ENCODE data around the gene TINAGL1. TPM values are rescaled to one million over a fixed set of nuclear protein-coding genes. Genes with fewer than 3 reads are reported as not detected.

TINAGL1 gene
- polyA plus RNA-seq, 2 of the 4 experiments (the other 2 are of a cell fraction), result 0.22 to 0.88 TPM

DNA sequence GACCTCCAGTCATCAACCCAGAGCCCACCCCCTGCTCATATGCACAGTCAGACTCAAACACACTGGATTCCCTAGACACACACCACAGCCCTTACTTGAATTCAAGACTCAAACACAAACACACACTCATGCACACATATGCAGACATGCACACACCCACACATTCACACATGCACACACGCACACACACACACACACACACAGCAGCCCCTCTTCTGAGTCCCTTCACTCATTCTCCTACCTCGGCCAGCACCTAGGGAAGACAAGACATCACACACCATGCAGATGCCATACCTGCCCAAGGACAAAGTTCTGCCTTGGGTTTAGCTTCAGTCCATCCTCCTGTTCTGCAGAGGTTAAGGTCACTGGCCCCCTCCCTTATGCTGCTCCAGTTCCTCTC is 39.6 kb downstream of the TINAGL1 start:
- ChIA-PET CTCF (no interaction called here), POLR2A (no interaction called here)
- TF ChIP-seq JUN (IDR thresholded peaks at IDR 0.05) (no peak), POLR2A (IDR thresholded peaks at IDR 0.05; ENCODE audit: low read length) (no peak), ESRRA (IDR thresholded peaks at IDR 0.05; ENCODE audit: borderline replicate concordance, low read length) (no peak), EP300 (IDR thresholded peaks at IDR 0.05) (no peak), FOXS1 (CRISPR knock-in tag; IDR thresholded peaks at IDR 0.05) (no peak), ZSCAN20 (CRISPR knock-in tag; IDR thresholded peaks at IDR 0.05) (no peak), NFE2L2 (conservative IDR thresholded peaks at IDR 0.05; ENCODE audit: low read length) (no peak), CEBPB (IDR thresholded peaks at IDR 0.05) (no peak), RARB (CRISPR knock-in tag; IDR thresholded peaks at IDR 0.05) (no peak), ZFP36 (IDR thresholded peaks at IDR 0.05; ENCODE audit: borderline replicate concordance, partially characterized antibody) (no peak), FOSB (CRISPR knock-in tag; IDR thresholded peaks at IDR 0.05) (no peak), MAX (IDR thresholded peaks at IDR 0.05) (no peak), MAFK (IDR thresholded peaks at IDR 0.05; ENCODE audit: partially characterized antibody) (no peak), EHMT2 (IDR thresholded peaks at IDR 0.05; ENCODE audit: low read depth) (no peak), MAZ (IDR thresholded peaks at IDR 0.05; ENCODE audit: borderline replicate concordance, low read depth, low read length) (no peak), HDAC2 (IDR thresholded peaks at IDR 0.05) (no peak), CBX2 (IDR thresholded peaks at IDR 0.05; ENCODE audit: borderline replicate concordance, low read depth) (no peak), RFX5 (IDR thresholded peaks at IDR 0.05) (no peak)
- TF ChIP-seq, protein P1, sequence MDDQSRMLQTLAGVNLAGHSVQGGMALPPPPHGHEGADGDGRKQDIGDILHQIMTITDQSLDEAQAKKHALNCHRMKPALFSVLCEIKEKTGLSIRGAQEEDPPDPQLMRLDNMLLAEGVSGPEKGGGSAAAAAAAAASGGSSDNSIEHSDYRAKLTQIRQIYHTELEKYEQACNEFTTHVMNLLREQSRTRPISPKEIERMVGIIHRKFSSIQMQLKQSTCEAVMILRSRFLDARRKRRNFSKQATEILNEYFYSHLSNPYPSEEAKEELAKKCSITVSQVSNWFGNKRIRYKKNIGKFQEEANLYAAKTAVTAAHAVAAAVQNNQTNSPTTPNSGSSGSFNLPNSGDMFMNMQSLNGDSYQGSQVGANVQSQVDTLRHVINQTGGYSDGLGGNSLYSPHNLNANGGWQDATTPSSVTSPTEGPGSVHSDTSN (IDR thresholded peaks at IDR 0.05), result no peak
- TF ChIP-seq, protein P2, sequence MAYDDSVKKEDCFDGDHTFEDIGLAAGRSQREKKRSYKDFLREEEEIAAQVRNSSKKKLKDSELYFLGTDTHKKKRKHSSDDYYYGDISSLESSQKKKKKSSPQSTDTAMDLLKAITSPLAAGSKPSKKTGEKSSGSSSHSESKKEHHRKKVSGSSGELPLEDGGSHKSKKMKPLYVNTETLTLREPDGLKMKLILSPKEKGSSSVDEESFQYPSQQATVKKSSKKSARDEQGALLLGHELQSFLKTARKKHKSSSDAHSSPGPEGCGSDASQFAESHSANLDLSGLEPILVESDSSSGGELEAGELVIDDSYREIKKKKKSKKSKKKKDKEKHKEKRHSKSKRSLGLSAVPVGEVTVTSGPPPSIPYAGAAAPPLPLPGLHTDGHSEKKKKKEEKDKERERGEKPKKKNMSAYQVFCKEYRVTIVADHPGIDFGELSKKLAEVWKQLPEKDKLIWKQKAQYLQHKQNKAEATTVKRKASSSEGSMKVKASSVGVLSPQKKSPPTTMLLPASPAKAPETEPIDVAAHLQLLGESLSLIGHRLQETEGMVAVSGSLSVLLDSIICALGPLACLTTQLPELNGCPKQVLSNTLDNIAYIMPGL (CRISPR knock-in tag; IDR thresholded peaks at IDR 0.05; ENCODE audit: borderline replicate concordance), result no peak
- 82% methylated on average over 2 of the region's 2 CpGs for WGBS (ENCODE audit: missing lambda C conversion rate)
- DNase-seq (ENCODE audit: low read depth in 1 of 2, low spot score in 1 of 2) (no peak), ATAC-seq (no peak), FAIRE-seq (no peak)
- H3K4me2 ChIP-seq, result no peak overlapping the region
- H3K4me1 ChIP-seq, result no peaks in the 10 kb centered on the region
- H3K27ac ChIP-seq, result no peak overlapping the region
- H3K4me3 ChIP-seq, result no peak overlapping the region
- no peaks in the 10 kb centered on the region for H3K9me3 ChIP-seq

DNA sequence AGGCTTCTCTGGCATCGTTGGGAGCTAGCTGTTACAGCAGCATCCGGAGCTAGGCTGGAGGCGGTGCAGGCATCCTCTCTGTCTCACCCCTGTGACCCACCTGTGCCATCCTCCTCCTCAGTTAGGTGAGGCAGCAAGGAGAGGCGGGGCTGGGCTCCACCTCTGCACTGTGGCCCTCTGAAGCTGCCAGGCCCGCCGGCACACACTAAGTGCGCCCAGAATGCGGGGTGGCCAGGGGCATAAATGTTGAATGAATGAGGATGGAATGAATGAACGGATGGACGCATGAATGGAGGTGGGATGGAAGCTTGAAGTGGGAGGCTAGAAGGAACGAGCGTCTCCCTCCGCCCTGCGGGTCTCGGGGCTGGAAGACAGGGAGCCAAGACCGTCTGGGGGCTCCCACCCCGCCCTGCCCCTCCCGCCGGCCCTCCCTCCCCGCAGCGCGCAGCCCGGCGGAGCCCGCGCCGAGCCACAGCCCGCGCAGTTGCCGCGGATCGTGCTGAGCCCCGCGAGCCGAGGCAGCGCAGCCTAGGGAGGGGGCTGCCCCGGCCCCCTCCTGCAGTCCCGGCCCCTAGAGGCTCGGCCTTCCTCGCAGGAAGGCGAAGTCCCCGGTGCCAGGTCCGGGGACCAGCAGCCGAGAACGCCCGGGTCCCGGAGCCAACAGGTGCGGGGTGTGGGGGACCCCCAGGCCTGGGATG is 41.1 kb downstream of the TINAGL1 start, which contains the start of gene HCRTR1:
HCRTR1 (plus strand) TSS at position 472 of the 698 bp plus-strand sequence. CDS start 1,504 bp downstream, outside the sequence.
- ChIA-PET CTCF (interaction anchor here (0.5 to 3.5 kb wide), 25 partner anchors 7 to 382 kb away, joined by 3 to 29 read pairs (median 6); partner anchors contain the start of genes PEF1 and TINAGL1), POLR2A (interaction anchor here (1.6 kb wide), 1 partner anchor 68 kb away, joined by 4 read pairs; no protein-coding TSS in a partner anchor)
- no peaks in the 10 kb centered on the region for H3K9me3 ChIP-seq
- H3K4me3 ChIP-seq, result peak within 1 kb of the TSS; percentile 83
- no peaks in the 10 kb centered on the region for H3K4me1 ChIP-seq
- FAIRE-seq (no peak), ATAC-seq (peak in 1 of 2 experiments; percentile 52; a peak in 3 of 6 replicates), DNase-seq (ENCODE audit: low read depth in 1 of 2, low spot score in 1 of 2) (no peak)
- TF ChIP-seq RFX5 (IDR thresholded peaks at IDR 0.05) (no peak), HEYL (CRISPR knock-in tag; IDR thresholded peaks at IDR 0.05) (no peak), RNF2 (IDR thresholded peaks at IDR 0.05; ENCODE audit: borderline replicate concordance, low read depth) (no peak), ZFP36 (IDR thresholded peaks at IDR 0.05; ENCODE audit: borderline replicate concordance, partially characterized antibody) (no peak), PHF8 (IDR thresholded peaks at IDR 0.05; ENCODE audit: borderline replicate concordance, low read depth) (no peak)
- TF ChIP-seq, protein P1 (IDR thresholded peaks at IDR 0.05), result no peak
- TF ChIP-seq, protein P3, sequence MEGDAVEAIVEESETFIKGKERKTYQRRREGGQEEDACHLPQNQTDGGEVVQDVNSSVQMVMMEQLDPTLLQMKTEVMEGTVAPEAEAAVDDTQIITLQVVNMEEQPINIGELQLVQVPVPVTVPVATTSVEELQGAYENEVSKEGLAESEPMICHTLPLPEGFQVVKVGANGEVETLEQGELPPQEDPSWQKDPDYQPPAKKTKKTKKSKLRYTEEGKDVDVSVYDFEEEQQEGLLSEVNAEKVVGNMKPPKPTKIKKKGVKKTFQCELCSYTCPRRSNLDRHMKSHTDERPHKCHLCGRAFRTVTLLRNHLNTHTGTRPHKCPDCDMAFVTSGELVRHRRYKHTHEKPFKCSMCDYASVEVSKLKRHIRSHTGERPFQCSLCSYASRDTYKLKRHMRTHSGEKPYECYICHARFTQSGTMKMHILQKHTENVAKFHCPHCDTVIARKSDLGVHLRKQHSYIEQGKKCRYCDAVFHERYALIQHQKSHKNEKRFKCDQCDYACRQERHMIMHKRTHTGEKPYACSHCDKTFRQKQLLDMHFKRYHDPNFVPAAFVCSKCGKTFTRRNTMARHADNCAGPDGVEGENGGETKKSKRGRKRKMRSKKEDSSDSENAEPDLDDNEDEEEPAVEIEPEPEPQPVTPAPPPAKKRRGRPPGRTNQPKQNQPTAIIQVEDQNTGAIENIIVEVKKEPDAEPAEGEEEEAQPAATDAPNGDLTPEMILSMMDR (IDR thresholded peaks at IDR 0.05), result no peak
- H3K4me2 ChIP-seq, result peak within 1 kb of the TSS; percentile 100
- H3K27ac ChIP-seq, result peak within 1 kb of the TSS; percentile 68 to 91; a peak in 5 of 6 replicates
- WGBS (ENCODE audit: missing lambda C conversion rate), result 70% methylated on average over 15 of the region's 48 CpGs
